Parathyroid adenoma (tissue), 2 donors: Measurements from ENCODE around the gene CEP76.

ENCODE experiments used
- H2AFZ ChIP-seq: fragments of 300-600 bp; sonication (generic); one replicate; pipeline ENCODE4 v1.7.0; 2017; ENCODE audit warnings: antibody characterized with exemption, mild to moderate bottlenecking
- H3K27ac ChIP-seq: fragments of 300-600 bp; sonication (generic); one replicate; pipeline ENCODE4 v1.7.0; 2017
- H3K27me3 ChIP-seq: fragments of 300-600 bp; sonication (generic); one replicate; pipeline ENCODE4 v1.7.0; 2017; ENCODE audit warnings: low read length; ENCODE audit not compliant: control insufficient read depth, insufficient read depth
- H3K36me3 ChIP-seq: fragments of 300-600 bp; sonication (generic); one replicate; pipeline ENCODE4 v1.7.0; 2017; ENCODE audit warnings: low read length; ENCODE audit not compliant: control insufficient read depth, insufficient read depth
- H3K4me1 ChIP-seq: fragments of 300-600 bp; sonication (generic); one replicate; pipeline ENCODE4 v1.7.0; 2017; ENCODE audit warnings: control low read depth
- H3K4me2 ChIP-seq: fragments of 300-600 bp; sonication (generic); one replicate; pipeline ENCODE4 v1.7.0; 2017; ENCODE audit warnings: low read length
- H3K4me3 ChIP-seq: fragments of 300-600 bp; sonication (generic); one replicate; pipeline ENCODE4 v1.7.0; 2017; ENCODE audit warnings: low read depth, low read length
- H3K79me2 ChIP-seq: fragments of 300-600 bp; sonication (generic); one replicate; pipeline ENCODE4 v1.7.0; 2017; ENCODE audit warnings: control low read depth
- H3K9ac ChIP-seq: fragments of 300-600 bp; sonication (generic); one replicate; pipeline ENCODE4 v1.7.0; 2017; ENCODE audit warnings: mild to moderate bottlenecking
- H3K9me3 ChIP-seq: fragments of 300-600 bp; sonication (generic); one replicate; pipeline ENCODE4 v1.7.0; 2017; ENCODE audit warnings: low read length; ENCODE audit not compliant: control insufficient read depth
- TF ChIP-seq, protein P1 (sequence below): fragments of 300-600 bp; sonication (generic); IDR thresholded peaks from one replicate; pipeline ENCODE4 v1.7.0; 2017; ENCODE audit warnings: antibody characterized with exemption, mild to moderate bottlenecking
- donor health status: primary hyperparathyroidism.

CEP76 gene

DNA sequence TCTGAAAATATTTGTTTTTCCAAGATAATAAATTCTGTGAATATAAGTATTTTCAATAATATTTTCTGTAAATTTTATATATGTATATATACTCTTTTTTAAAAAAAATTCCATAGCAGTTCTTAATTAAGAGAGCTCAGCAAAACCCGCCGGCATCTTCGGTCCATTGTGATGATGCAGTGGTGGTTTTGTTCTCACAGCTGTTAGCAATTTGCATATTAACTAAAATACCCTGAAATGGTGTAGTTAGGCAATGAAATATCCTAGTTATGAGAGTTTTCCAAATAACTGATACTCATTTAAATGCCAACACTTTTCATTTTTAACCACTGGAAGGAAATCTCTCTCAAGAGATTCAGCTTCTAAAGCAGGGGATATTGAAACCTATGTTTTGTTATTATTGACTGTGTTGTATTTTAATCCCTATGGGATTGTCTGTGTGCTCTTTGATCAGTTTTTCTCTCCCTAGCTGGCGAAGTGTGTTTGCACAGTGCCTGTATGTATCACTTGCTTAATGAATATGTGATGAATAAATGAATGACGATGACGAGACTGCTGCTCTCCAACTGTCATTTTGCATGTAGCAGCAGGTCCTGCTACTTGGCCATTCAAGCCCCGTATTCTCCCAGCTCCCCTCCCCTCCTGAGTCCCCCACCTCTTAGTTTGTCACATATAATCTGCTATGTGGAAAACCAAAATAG lies 42.7 kb upstream of the CEP76 start:
- Histone ChIP-seq H3K4me1 (no peaks in the 10 kb centered on the region), H2AFZ (no peak overlapping the region), H3K9ac (no peak overlapping the region), H3K9me3 (no peaks in the 10 kb centered on the region), H3K27me3 (no peaks in the 10 kb centered on the region), H3K79me2 (no peaks in the 10 kb centered on the region), H3K36me3 (no peaks in the 10 kb centered on the region), H3K4me3 (no peak overlapping the region), H3K4me2 (no peak overlapping the region), H3K27ac (no peak overlapping the region)
- TF ChIP-seq, protein P1, sequence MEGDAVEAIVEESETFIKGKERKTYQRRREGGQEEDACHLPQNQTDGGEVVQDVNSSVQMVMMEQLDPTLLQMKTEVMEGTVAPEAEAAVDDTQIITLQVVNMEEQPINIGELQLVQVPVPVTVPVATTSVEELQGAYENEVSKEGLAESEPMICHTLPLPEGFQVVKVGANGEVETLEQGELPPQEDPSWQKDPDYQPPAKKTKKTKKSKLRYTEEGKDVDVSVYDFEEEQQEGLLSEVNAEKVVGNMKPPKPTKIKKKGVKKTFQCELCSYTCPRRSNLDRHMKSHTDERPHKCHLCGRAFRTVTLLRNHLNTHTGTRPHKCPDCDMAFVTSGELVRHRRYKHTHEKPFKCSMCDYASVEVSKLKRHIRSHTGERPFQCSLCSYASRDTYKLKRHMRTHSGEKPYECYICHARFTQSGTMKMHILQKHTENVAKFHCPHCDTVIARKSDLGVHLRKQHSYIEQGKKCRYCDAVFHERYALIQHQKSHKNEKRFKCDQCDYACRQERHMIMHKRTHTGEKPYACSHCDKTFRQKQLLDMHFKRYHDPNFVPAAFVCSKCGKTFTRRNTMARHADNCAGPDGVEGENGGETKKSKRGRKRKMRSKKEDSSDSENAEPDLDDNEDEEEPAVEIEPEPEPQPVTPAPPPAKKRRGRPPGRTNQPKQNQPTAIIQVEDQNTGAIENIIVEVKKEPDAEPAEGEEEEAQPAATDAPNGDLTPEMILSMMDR = no peak

DNA sequence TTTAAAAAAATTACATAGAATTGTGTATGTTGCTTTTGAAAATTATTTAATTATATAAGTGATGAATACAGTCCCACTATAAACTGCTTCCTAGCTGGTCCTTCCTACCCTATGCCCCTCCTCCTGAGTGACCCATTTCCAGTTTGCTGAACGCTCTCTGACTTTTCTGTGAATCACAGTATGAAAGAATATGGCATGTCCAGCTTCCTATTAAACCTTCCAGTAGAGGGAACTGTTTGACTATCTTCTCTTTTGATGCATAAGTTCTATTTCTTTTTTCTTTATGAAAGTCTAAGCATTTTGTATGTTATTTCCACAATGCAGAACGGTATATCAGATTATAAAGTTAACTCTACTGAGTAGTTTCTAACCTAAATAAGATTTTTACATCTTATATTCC lies 41.6 kb upstream of the CEP76 start:
- Histone ChIP-seq H3K4me3 (no peak overlapping the region), H3K79me2 (no peaks in the 10 kb centered on the region), H3K4me1 (no peaks in the 10 kb centered on the region), H3K9ac (no peak overlapping the region), H3K27ac (no peak overlapping the region), H3K36me3 (no peaks in the 10 kb centered on the region), H3K9me3 (no peaks in the 10 kb centered on the region), H3K4me2 (no peak overlapping the region), H3K27me3 (no peaks in the 10 kb centered on the region), H2AFZ (no peak overlapping the region)
- TF ChIP-seq, protein P1 = peak; percentile 52

DNA sequence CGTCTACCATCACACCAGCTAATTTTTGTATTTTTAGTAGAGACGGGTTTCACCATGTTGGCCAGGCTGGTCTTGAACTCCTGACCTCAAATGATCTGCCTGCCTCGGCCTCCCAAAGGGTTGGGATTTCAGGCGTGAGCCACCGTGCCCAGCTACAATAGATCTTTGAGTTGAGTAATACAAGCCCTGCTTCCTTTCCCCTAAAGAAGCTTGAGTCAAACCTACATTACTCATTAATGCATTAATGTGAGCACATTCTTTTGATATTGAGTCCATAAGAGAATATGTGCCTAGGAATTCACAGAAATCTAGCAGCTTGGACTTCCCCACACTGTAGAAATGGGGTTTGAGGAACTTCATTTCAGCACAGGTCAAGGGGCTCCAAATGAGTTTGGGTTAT lies 39.9 kb upstream of the CEP76 start:
- Histone ChIP-seq H3K27ac (no peak overlapping the region), H3K4me1 (no peaks in the 10 kb centered on the region), H3K4me2 (no peak overlapping the region), H3K36me3 (no peaks in the 10 kb centered on the region), H3K27me3 (no peaks in the 10 kb centered on the region), H2AFZ (no peak overlapping the region), H3K79me2 (no peaks in the 10 kb centered on the region), H3K9me3 (no peaks in the 10 kb centered on the region), H3K9ac (no peak overlapping the region), H3K4me3 (no peak overlapping the region)
- TF ChIP-seq, protein P1 = no peak

DNA sequence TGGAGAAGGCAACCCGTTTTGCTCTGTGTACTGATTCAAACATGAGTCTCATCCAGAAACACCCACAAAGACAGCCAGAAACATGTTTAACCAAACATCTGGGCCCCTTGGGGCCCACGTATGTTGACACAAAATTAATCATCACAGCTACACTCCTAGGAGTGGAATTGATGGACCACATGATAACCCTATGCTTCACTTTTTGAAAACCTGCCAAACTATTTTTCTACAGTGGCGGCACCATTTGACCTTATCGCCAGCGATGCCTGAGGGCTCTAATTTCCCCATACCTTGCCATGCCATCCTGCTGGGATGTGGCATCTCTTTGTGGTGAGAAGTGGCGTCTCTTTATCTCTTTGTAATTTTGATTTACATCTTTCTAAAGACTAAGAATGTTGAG lies 38.8 kb upstream of the CEP76 start:
- Histone ChIP-seq H3K4me3 (no peak overlapping the region), H3K79me2 (no peaks in the 10 kb centered on the region), H3K36me3 (no peaks in the 10 kb centered on the region), H3K4me1 (no peaks in the 10 kb centered on the region), H3K4me2 (no peak overlapping the region), H3K27me3 (no peaks in the 10 kb centered on the region), H3K9ac (no peak overlapping the region), H2AFZ (no peak overlapping the region), H3K27ac (no peak overlapping the region), H3K9me3 (no peaks in the 10 kb centered on the region)
- TF ChIP-seq, protein P1 = no peak

DNA sequence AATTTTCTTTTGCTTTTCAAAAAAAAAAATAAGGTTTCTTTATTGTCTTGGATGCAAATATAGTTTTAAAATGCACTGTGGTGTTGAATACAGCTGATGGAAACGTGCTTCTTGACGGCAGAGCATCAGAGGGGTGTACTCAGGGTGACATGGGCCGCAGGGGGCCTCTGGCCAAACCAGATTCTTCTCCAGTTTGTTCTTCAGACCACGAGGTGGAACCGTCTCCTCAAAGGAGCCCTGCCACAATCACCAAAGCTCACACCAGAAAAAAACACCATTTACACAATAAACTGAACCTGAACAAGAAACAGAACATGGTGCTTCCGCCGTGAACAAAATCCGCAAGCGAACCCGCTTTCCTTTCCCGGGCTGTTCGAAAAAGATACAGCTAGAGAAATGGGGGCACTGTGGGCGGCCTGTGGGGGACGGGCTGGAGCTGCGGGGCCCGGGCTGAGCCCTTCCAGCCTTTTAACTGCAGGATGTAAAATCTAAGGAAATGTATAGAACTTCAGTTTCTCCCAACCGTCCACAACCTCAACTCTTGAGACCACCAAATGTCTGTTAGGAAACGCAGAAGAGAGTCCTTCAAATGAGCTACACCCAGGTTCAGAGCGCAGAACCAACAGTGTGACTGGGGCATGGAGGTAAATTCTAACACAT lies 34.9 kb upstream of the CEP76 start:
- no peaks in the 10 kb centered on the region for H3K27me3 ChIP-seq
- H2AFZ ChIP-seq = no peak overlapping the region
- H3K79me2 ChIP-seq = no peaks in the 10 kb centered on the region
- H3K9ac ChIP-seq = no peak overlapping the region
- TF ChIP-seq, protein P1 = no peak
- H3K36me3 ChIP-seq = no peaks in the 10 kb centered on the region
- no peaks in the 10 kb centered on the region for H3K9me3 ChIP-seq
- H3K4me3 ChIP-seq = no peak overlapping the region
- H3K4me1 ChIP-seq = no peaks in the 10 kb centered on the region
- no peak overlapping the region for H3K4me2 ChIP-seq
- H3K27ac ChIP-seq = no peak overlapping the region
